PC-3 (cell line): ENCODE data around the gene FAM228B. TPM values are rescaled to one million over a fixed set of nuclear protein-coding genes. Genes with fewer than 3 reads are reported as not detected.

Experiments
- ATAC-seq: fragments of 200-7000 bp; cut with Tn5 transposase; 2 replicates; pipeline ENCODE4 v1.9.1; 2020; ENCODE audit warnings: mild to moderate bottlenecking, moderate library complexity
- BruUV-seq: library from RNA; stranded (reverse); fragments of 400-500 nt; replicated peaks from 2 replicates; lab custom pipeline; 2021; lab: Mats Ljungman, UMichigan
- CTCF ChIA-PET: fragments of 300-600 bp; sonication (Branson Sonifier 250); formaldehyde crosslinking; loops from one replicate; lab custom pipeline; 2022; ENCODE audit warnings: antibody characterized with exemption; lab: Charles Lee
- POLR2A ChIA-PET: fragments of 300-600 bp; sonication (Branson Sonifier 250); formaldehyde crosslinking; loops from one replicate; lab custom pipeline; 2022; ENCODE audit warnings: antibody characterized with exemption; ENCODE audit not compliant: unreplicated experiment; lab: Charles Lee
- DNase-seq: peaks from one replicate; pipeline ENCODE4 v3.0.0-alpha.2; 2015
- H2AFZ ChIP-seq: fragments of 300-600 bp; sonication (generic); 2 replicates; pipeline ENCODE4 v1.6.0; 2016; ENCODE audit warnings: antibody characterized with exemption, low read length
- H3F3A ChIP-seq: fragments of 300-600 bp; sonication (generic); one replicate; pipeline ENCODE4 v1.6.0; 2017; ENCODE audit warnings: antibody characterized with exemption, low read length, control low read depth, mild to moderate bottlenecking; ENCODE audit not compliant: unreplicated experiment
- H3K27ac ChIP-seq: fragments of 300-600 bp; sonication (generic); 2 replicates; pipeline ENCODE4 v1.5.1; 2016; ENCODE audit warnings: mild to moderate bottlenecking, low read length
- H3K27me3 ChIP-seq: fragments of 300-600 bp; sonication (generic); 2 replicates; pipeline ENCODE4 v1.6.1; 2016; ENCODE audit warnings: low read length, mixed read lengths
- H3K36me3 ChIP-seq: fragments of 300-600 bp; sonication (generic); 2 replicates; pipeline ENCODE4 v1.6.1; 2016; ENCODE audit warnings: low read depth, mixed run types, low read length, mixed read lengths
- H3K4me1 ChIP-seq: fragments of 300-600 bp; sonication (generic); 2 replicates; pipeline ENCODE4 v1.5.1; 2016; ENCODE audit warnings: low read length; ENCODE audit not compliant: insufficient read depth
- H3K4me2 ChIP-seq: fragments of 300-600 bp; sonication (generic); 2 replicates; pipeline ENCODE4 v1.6.0; 2016; ENCODE audit warnings: low read length
- H3K4me3 ChIP-seq: fragments of 300-600 bp; sonication (generic); 2 replicates; pipeline ENCODE4 v1.5.1; 2016; ENCODE audit warnings: mild to moderate bottlenecking, low read length, mixed read lengths
- H3K79me2 ChIP-seq: fragments of 300-600 bp; sonication (generic); 2 replicates; pipeline ENCODE4 v1.6.1; 2017; ENCODE audit warnings: low read length, mixed read lengths
- H3K9ac ChIP-seq: fragments of 300-600 bp; sonication (generic); 2 replicates; pipeline ENCODE4 v1.6.0; 2016; ENCODE audit warnings: mild to moderate bottlenecking, low read length
- H3K9me2 ChIP-seq: fragments of 300-600 bp; sonication (generic); replicated peaks from 2 replicates; pipeline ENCODE4 v1.6.1; 2016; ENCODE audit warnings: mixed run types, low read length, mixed read lengths
- H3K9me3 ChIP-seq: fragments of 300-600 bp; sonication (generic); 2 replicates; pipeline ENCODE4 v1.6.1; 2016; ENCODE audit warnings: low read length, mixed read lengths
- H4K20me1 ChIP-seq: fragments of 300-600 bp; sonication (generic); 2 replicates; pipeline ENCODE4 v1.6.1; 2016; ENCODE audit warnings: low read length, mixed read lengths
- EZH2 ChIP-seq: fragments of 300-600 bp; sonication (generic); IDR thresholded peaks from one replicate; pipeline ENCODE4 v1.6.1; 2017; ENCODE audit warnings: antibody characterized with exemption, mild to moderate bottlenecking, low read length; ENCODE audit not compliant: unreplicated experiment
- EZH2phosphoT487 ChIP-seq: fragments of 300-600 bp; sonication (generic); IDR thresholded peaks from 2 replicates; pipeline ENCODE4 v1.6.1; 2018; ENCODE audit warnings: mild to moderate bottlenecking, antibody characterized with exemption, low read length, borderline replicate concordance
- intact Hi-C: fragments of 100-400 bp; cut with micrococcal nuclease; formaldehyde crosslinking; loops from 2 replicates; pipeline ENCODE4 v1.9.0; 2023
- total RNA-seq: library from RNA; depleted of rRNA; stranded (reverse); fragments of >200 nt; gene quantifications from 2 replicates; pipeline ENCODE4 v1.2.3, GENCODE V29; 2014
- TF ChIP-seq, protein P1 (sequence below): fragments of 300-600 bp; sonication (generic); conservative IDR thresholded peaks from 2 replicates; pipeline ENCODE4 v1.5.1; 2017; ENCODE audit warnings: antibody characterized with exemption, low read depth, mild to moderate bottlenecking, low read length

FAM228B gene
- total RNA-seq, 1 experiment from 2014 or later = 4.5 TPM

DNA sequence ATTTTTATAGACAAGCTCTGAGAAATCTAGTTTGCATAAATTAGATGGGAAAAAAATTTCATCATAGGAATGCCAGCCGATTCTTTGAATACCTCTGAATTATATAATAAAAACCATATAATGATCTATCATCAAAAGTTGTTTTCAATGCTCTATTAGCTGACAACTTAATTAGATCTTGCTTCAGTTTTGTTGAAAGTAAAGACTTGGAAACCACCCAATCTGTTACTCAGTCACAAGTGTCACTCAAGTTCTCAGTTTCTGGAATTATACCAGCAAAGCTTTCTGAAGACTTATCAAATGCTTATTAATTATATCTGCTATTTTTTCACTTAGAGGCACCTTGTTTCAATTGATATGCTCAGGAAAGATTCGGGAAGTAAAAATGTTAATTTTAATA lies 21.3 kb upstream of the FAM228B start:
- POLR2A ChIA-PET = no interaction called here

DNA sequence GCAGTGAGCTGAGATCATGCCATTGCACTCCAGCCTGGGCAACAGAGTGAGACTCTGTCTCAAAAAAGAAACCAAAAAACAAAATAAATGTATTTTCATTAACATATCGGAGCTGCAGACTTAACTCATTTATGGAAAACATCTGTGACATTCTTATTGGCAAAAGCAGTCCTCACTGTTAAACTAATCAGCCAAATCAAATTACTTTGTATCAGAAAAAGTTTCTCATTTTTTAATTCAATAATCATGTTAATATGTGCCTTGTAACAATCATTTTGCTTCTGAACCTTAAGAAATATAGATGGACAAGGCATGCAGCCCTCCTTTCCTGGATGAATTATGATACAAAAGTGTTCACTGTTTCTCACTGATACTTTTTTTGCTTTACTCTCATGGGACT lies 20.6 kb upstream of the FAM228B start:
- Histone ChIP-seq H3K4me2 (no peak overlapping the region), H3K27me3 (no peaks in the 10 kb centered on the region), H3K4me1 (no peaks in the 10 kb centered on the region), H2AFZ (no peak overlapping the region), H3K4me3 (no peak overlapping the region), H3K79me2 (no peaks in the 10 kb centered on the region), H3K27ac (no peak overlapping the region), H3K9ac (no peak overlapping the region), H4K20me1 (no peaks in the 10 kb centered on the region), H3K9me2 (no peaks in the 10 kb centered on the region), H3K9me3 (no peaks in the 10 kb centered on the region), H3K36me3 (no peaks in the 10 kb centered on the region), H3F3A (no peaks in the 10 kb centered on the region)
- CTCF ChIA-PET = no interaction called here
- no peak for ATAC-seq
- no TSS peak for BruUV-seq
- intact Hi-C loops = no loop called here
- TF ChIP-seq EZH2 = no peak
- TF ChIP-seq, protein P1, sequence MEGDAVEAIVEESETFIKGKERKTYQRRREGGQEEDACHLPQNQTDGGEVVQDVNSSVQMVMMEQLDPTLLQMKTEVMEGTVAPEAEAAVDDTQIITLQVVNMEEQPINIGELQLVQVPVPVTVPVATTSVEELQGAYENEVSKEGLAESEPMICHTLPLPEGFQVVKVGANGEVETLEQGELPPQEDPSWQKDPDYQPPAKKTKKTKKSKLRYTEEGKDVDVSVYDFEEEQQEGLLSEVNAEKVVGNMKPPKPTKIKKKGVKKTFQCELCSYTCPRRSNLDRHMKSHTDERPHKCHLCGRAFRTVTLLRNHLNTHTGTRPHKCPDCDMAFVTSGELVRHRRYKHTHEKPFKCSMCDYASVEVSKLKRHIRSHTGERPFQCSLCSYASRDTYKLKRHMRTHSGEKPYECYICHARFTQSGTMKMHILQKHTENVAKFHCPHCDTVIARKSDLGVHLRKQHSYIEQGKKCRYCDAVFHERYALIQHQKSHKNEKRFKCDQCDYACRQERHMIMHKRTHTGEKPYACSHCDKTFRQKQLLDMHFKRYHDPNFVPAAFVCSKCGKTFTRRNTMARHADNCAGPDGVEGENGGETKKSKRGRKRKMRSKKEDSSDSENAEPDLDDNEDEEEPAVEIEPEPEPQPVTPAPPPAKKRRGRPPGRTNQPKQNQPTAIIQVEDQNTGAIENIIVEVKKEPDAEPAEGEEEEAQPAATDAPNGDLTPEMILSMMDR = no peak
- no peak for TF ChIP-seq EZH2phosphoT487
- POLR2A ChIA-PET = no interaction called here
- DNase-seq = no peak

More for the DNA sequence above, 21.3 kb upstream of the FAM228B start:
- no peaks in the 10 kb centered on the region for H3K27me3 ChIP-seq
- no peaks in the 10 kb centered on the region for H3K4me1 ChIP-seq
- no peaks in the 10 kb centered on the region for H3K36me3 ChIP-seq
- no TSS peak for BruUV-seq
- H4K20me1 ChIP-seq = no peaks in the 10 kb centered on the region
- no peak overlapping the region for H3K9ac ChIP-seq
- no peak overlapping the region for H3K4me2 ChIP-seq
- no peaks in the 10 kb centered on the region for H3K79me2 ChIP-seq
- TF ChIP-seq, protein P1 = no peak
- TF ChIP-seq EZH2phosphoT487 (no peak), EZH2 (no peak)
- H3K9me2 ChIP-seq = no peaks in the 10 kb centered on the region
- no peaks in the 10 kb centered on the region for H3F3A ChIP-seq
- intact Hi-C loops = no loop called here
- H2AFZ ChIP-seq = no peak overlapping the region
- no peak overlapping the region for H3K27ac ChIP-seq
- CTCF ChIA-PET = no interaction called here
- no peak for ATAC-seq
- H3K4me3 ChIP-seq = no peak overlapping the region
- DNase-seq = no peak
- no peaks in the 10 kb centered on the region for H3K9me3 ChIP-seq

DNA sequence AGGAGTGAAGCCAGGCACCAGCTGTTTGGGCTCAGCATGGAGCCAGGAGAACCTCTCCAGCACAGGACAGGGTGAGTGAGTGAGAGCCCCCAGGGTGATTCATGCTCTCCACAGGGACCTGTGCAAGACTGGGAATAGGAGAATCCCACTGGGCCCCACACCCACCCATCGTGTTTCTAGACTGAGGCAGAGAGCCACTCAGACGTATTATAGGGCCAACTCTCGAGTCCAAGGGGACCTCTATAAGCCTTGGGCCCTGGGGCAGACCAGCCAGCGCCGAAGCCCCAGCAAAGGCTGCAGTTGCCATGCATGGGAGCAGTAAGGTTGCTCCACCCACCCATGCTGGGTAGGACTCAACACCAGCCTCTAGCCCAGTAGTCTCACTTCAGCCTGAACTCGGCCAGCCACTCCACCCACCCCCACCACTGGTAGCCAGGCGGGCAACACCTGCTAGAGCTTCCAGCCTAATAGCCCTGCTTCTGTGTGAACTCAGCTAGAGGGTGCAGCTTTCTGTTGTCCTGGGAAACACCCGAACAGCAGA lies 19.1 kb upstream of the FAM228B start:
- ATAC-seq (no peak), DNase-seq (no peak)
- no peak overlapping the region for H2AFZ ChIP-seq
- CTCF ChIA-PET = no interaction called here
- no peak overlapping the region for H3K4me2 ChIP-seq
- H3K9ac ChIP-seq = no peak overlapping the region
- no peak overlapping the region for H3K4me3 ChIP-seq
- H3K36me3 ChIP-seq = no peaks in the 10 kb centered on the region
- BruUV-seq = no TSS peak
- intact Hi-C loops = no loop called here
- POLR2A ChIA-PET = no interaction called here
- H3K9me3 ChIP-seq = no peaks in the 10 kb centered on the region
- no peak overlapping the region for H3K27ac ChIP-seq
- no peak for TF ChIP-seq EZH2
- TF ChIP-seq, protein P1 = no peak
- TF ChIP-seq EZH2phosphoT487 = no peak
- no peaks in the 10 kb centered on the region for H3K9me2 ChIP-seq
- H4K20me1 ChIP-seq = no peaks in the 10 kb centered on the region
- no peaks in the 10 kb centered on the region for H3K79me2 ChIP-seq
- no peaks in the 10 kb centered on the region for H3K4me1 ChIP-seq
- H3K27me3 ChIP-seq = no peaks in the 10 kb centered on the region
- no peaks in the 10 kb centered on the region for H3F3A ChIP-seq
